Osteoblast (primary cell): ENCODE measurements around the gene IL1F10. TPM values are rescaled to one million over a fixed set of nuclear protein-coding genes. Genes with fewer than 3 reads are reported as not detected.

Experiments used
- DNase-seq: peaks from one replicate; pipeline ENCODE4 v3.0.0; 2011; ENCODE audit warnings: low spot score, mixed read lengths; ENCODE audit not compliant: insufficient read length; ENCODE audit errors: missing footprints
- H2AFZ ChIP-seq: 2 replicates; pipeline ENCODE4 v1.6.0; 2011; ENCODE audit warnings: mild to moderate bottlenecking, low read length
- H3K27ac ChIP-seq: 2 replicates; pipeline ENCODE4 v1.5.1; 2011; ENCODE audit warnings: mild to moderate bottlenecking, low read depth, low read length, moderate library complexity
- H3K27me3 ChIP-seq: 2 replicates; pipeline ENCODE4 v1.6.0; 2012; ENCODE audit warnings: mild to moderate bottlenecking, control low read depth, inconsistent platforms, low read length, moderate library complexity; ENCODE audit not compliant: insufficient read depth
- H3K36me3 ChIP-seq: 2 replicates; pipeline ENCODE4 v1.5.1; 2011; ENCODE audit warnings: mild to moderate bottlenecking, low read length, control low read depth, moderate library complexity; ENCODE audit not compliant: insufficient read depth
- H3K4me1 ChIP-seq: 2 replicates; pipeline ENCODE4 v1.5.1; 2011; ENCODE audit warnings: mild to moderate bottlenecking, low read length, control low read depth, moderate library complexity; ENCODE audit not compliant: insufficient read depth
- H3K4me2 ChIP-seq: 2 replicates; pipeline ENCODE4 v1.6.0; 2011; ENCODE audit warnings: mild to moderate bottlenecking, low read length; ENCODE audit not compliant: insufficient read depth
- H3K4me3 ChIP-seq: fragments of 200-600 bp; sonication (generic); 3 replicates; pipeline ENCODE4 v1.5.1; 2012; ENCODE audit warnings: mild to moderate bottlenecking, low read length, inconsistent platforms; ENCODE audit not compliant: insufficient read depth
- H3K79me2 ChIP-seq: 2 replicates; pipeline ENCODE4 v1.6.0; 2012; ENCODE audit warnings: mild to moderate bottlenecking, low read length, control low read depth, inconsistent platforms; ENCODE audit not compliant: insufficient read depth
- H3K9me3 ChIP-seq: 2 replicates; pipeline ENCODE4 v1.5.1; 2011; ENCODE audit warnings: low read depth, low read length, control low read depth
- H4K20me1 ChIP-seq: 2 replicates; pipeline ENCODE4 v1.6.0; 2012; ENCODE audit warnings: mild to moderate bottlenecking, low read length, control low read depth; ENCODE audit not compliant: insufficient read depth
- CTCF ChIP-seq: IDR thresholded peaks from 2 replicates; pipeline ENCODE4 v1.5.1; 2011; ENCODE audit warnings: mild to moderate bottlenecking, low read depth, low read length, moderate library complexity; ENCODE audit errors: extremely low read depth
- total RNA-seq: library from RNA; depleted of rRNA; stranded (reverse); fragments of >200 nt; gene quantifications from 2 replicates; pipeline ENCODE4 v1.2.3, GENCODE V29; 2012

The IL1F10 gene
- total RNA-seq, 1 donor = not detected

DNA sequence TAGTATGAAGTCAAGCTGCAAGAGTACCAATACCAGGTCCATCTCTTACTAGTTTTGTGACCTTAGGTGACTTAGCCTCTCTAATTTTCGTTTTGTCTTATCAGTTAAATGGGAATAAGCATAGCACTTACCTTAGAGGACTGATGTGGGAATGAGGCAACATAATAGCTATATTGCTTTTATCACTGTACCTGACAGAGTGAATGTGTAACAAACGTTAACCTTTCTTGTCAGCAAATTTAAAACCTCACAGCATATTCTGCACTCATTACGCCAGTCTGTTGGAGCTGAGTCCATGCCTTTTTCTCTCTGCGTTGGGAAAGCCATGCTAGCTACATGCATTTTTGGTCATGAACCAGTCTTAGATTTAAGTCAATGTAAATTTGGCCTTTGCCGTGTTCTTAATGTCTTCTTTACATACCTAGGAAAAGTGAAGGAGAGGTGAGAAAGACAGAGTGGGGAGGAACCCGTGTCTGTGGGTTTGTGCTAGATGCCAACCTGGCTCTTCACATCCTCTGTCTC, 15.3 kb upstream of the IL1F10 start, which contains the start of gene IL36B:
Gene IL36B, minus strand, starts transcription at position 472 of the 522 bp plus-strand sequence.
- no peaks in the 10 kb centered on the region for H3K4me1 ChIP-seq
- H3K79me2 ChIP-seq = no peaks in the 10 kb centered on the region
- no peak within 1 kb of the TSS for H2AFZ ChIP-seq
- peaks cover 2% of the 10 kb centered on the region for H3K9me3 ChIP-seq
- no peak for DNase-seq
- TF ChIP-seq CTCF = no peak
- H3K27me3 ChIP-seq = peaks cover 9% of the 10 kb centered on the region
- no peaks in the 10 kb centered on the region for H4K20me1 ChIP-seq
- H3K27ac ChIP-seq = no peak within 1 kb of the TSS
- no peak within 1 kb of the TSS for H3K4me3 ChIP-seq
- H3K4me2 ChIP-seq = no peak within 1 kb of the TSS
- H3K36me3 ChIP-seq = no peaks in the 10 kb centered on the region

DNA sequence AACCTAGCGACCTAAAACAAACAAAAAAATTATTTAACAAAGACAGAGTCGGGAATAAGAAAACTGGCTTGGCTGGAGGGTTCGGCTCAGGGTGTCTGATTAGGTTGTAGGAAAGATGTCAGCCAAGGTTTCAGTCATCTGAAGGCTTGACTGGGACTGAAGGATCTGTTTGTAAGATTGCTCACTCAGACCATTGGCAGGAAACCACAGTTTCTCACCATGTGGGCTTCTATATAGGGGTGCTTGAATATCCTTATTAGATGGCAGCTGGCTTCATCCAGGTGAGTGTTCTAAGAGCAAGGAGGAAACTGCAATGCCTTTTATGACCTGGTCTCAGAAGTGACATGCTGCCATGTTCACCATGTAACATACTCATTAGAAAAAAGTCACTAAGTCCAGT, 14.1 kb upstream of the IL1F10 start:
- peaks cover 10% of the 10 kb centered on the region for H3K27me3 ChIP-seq
- no peak overlapping the region for H3K4me2 ChIP-seq
- no peak overlapping the region for H3K27ac ChIP-seq
- no peaks in the 10 kb centered on the region for H3K4me1 ChIP-seq
- H3K4me3 ChIP-seq = no peak overlapping the region
- H4K20me1 ChIP-seq = no peaks in the 10 kb centered on the region
- TF ChIP-seq CTCF = no peak
- DNase-seq = no peak
- H2AFZ ChIP-seq = no peak overlapping the region
- H3K36me3 ChIP-seq = no peaks in the 10 kb centered on the region
- no peaks in the 10 kb centered on the region for H3K79me2 ChIP-seq
- H3K9me3 ChIP-seq = peaks cover 2% of the 10 kb centered on the region

DNA sequence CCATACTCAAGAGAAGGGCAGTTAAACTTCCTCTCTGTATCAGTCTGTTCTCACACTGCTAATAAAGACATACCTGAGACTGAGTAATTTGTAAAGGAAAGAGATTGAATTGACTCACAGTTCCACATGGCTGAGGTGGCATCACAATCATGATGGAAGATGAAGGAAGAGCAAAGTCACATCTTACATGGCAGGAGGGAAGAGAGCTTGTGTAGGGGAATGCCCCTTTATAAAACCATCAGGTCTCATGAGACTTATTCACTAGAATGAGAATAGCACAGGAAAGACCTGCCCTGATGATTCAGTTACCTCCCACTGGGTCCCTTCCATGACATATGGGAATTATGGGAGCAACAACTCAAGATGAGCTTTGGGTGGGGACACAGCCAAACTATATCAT, 13.7 kb upstream of the IL1F10 start:
- TF ChIP-seq CTCF = no peak
- H2AFZ ChIP-seq = no peak overlapping the region
- H3K4me2 ChIP-seq = no peak overlapping the region
- DNase-seq = no peak
- no peaks in the 10 kb centered on the region for H3K79me2 ChIP-seq
- H3K27ac ChIP-seq = no peak overlapping the region
- H4K20me1 ChIP-seq = no peaks in the 10 kb centered on the region
- H3K27me3 ChIP-seq = peaks cover 7% of the 10 kb centered on the region
- peaks cover 2% of the 10 kb centered on the region for H3K9me3 ChIP-seq
- H3K4me3 ChIP-seq = no peak overlapping the region
- H3K36me3 ChIP-seq = no peaks in the 10 kb centered on the region
- no peaks in the 10 kb centered on the region for H3K4me1 ChIP-seq

DNA sequence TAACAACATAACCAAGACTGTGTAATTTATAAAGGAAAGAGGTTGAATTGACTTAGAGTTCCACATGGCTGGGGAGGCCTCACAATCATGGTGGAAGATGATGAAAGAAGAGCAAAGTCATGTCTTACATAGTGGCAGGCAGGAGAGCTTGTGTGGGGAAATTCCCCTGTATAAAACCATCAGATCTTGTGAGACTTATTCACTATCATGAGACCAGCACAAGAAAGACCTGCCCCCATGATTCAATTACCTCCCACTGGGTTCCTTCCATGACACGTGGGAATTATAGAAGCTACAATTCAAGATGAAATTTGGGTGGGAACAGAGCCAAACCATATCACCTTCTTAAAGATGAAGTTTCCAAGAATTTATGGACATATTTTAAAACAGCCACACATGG, 11.2 kb upstream of the IL1F10 start:
- no peak overlapping the region for H3K4me3 ChIP-seq
- no peak for TF ChIP-seq CTCF
- H3K4me2 ChIP-seq = no peak overlapping the region
- H3K36me3 ChIP-seq = no peaks in the 10 kb centered on the region
- no peak overlapping the region for H3K27ac ChIP-seq
- H3K9me3 ChIP-seq = peaks cover 2% of the 10 kb centered on the region
- H2AFZ ChIP-seq = no peak overlapping the region
- H3K27me3 ChIP-seq = peaks cover 10% of the 10 kb centered on the region
- H3K79me2 ChIP-seq = no peaks in the 10 kb centered on the region
- no peak for DNase-seq
- H3K4me1 ChIP-seq = no peaks in the 10 kb centered on the region
- no peaks in the 10 kb centered on the region for H4K20me1 ChIP-seq
